ENCODE data around the gene BACE1. TPM values are rescaled to one million over a fixed set of nuclear protein-coding genes. Genes with fewer than 3 reads are reported as not detected.

The BACE1 gene
- total RNA-seq, 1 experiment from 2014 or later, result 9.6 TPM

DNA sequence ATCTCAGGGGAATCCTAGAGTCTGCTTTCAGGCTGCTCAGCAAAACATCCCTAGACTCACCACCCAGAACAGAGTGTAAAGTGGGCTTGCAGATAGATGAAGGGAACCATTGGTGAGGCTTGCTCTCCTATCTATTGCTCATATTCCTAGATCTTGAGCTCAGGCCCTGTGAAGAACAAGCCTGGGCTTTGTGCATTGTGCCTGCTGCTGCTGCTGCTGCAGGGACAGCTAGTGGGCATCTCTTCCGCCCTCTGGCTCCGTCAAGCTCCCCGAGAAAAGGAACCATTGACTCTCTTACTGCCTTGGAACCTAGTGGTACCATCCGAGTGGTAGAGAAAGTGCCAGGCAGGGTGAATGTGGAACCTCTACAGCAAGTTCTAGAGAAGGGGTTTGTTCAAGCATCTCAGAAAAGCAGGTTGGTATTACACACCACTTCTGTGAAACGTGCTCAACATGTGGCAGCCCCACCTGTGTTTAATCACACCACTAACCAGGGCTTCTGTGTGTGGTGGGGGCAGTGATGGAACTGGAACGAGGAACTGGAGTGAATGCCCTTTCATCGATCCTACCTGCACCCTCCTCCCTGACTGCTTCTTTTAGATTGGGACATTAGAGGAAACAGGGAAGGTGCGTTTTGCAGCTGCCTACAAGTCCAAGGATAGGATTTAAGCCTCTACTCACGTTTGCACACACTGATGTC, 20.5 kb downstream of the BACE1 start:
- Mint-ChIP-seq H3K9me3 (ENCODE audit: low read depth, unreplicated experiment) (no peaks in the 10 kb centered on the region), H3K4me1 (ENCODE audit: low read depth, unreplicated experiment) (peaks cover 15% of the 10 kb centered on the region), H3K4me3 (ENCODE audit: low read depth, unreplicated experiment) (no peak overlapping the region), H3K36me3 (ENCODE audit: insufficient read depth, unreplicated experiment) (peaks cover 9% of the 10 kb centered on the region), H3K27me3 (ENCODE audit: unreplicated experiment) (peaks cover 4% of the 10 kb centered on the region), H3K27ac (ENCODE audit: unreplicated experiment) (no peak overlapping the region)
- no peak for TF ChIP-seq CTCF (IDR thresholded peaks at IDR 0.05; ENCODE audit: unreplicated experiment)
- no peak for DNase-seq
- no TSS peak for BruUV-seq (replicated peaks)
- CTCF ChIA-PET, result interaction anchor here (0.7 kb wide), 1 partner anchor 8 kb away, joined by 3 read pairs; no protein-coding TSS in a partner anchor
- intact Hi-C loops (cut with micrococcal nuclease; ENCODE audit: unreplicated experiment), result no loop called here

- intact Hi-C loops (cut with micrococcal nuclease; ENCODE audit: unreplicated experiment), result no loop called here
- H3K36me3 Mint-ChIP-seq (ENCODE audit: insufficient read depth, unreplicated experiment), result peaks cover 5% of the 10 kb centered on the region
- H3K9me3 Mint-ChIP-seq (ENCODE audit: low read depth, unreplicated experiment), result no peaks in the 10 kb centered on the region
- no peak overlapping the region for H3K4me3 Mint-ChIP-seq (ENCODE audit: low read depth, unreplicated experiment)
- no peaks in the 10 kb centered on the region for H3K4me1 Mint-ChIP-seq (ENCODE audit: low read depth, unreplicated experiment)
- no peaks in the 10 kb centered on the region for H3K27me3 Mint-ChIP-seq (ENCODE audit: unreplicated experiment)
- CTCF ChIA-PET, result no interaction called here
- DNase-seq, result no peak
- no peak for TF ChIP-seq CTCF (IDR thresholded peaks at IDR 0.05; ENCODE audit: unreplicated experiment)
- BruUV-seq (replicated peaks), result no TSS peak
- H3K27ac Mint-ChIP-seq (ENCODE audit: unreplicated experiment), result no peak overlapping the region
Observed at GRCh38 chr11:117292616-117293015, 23.4 kb downstream of the BACE1 start.

DNA sequence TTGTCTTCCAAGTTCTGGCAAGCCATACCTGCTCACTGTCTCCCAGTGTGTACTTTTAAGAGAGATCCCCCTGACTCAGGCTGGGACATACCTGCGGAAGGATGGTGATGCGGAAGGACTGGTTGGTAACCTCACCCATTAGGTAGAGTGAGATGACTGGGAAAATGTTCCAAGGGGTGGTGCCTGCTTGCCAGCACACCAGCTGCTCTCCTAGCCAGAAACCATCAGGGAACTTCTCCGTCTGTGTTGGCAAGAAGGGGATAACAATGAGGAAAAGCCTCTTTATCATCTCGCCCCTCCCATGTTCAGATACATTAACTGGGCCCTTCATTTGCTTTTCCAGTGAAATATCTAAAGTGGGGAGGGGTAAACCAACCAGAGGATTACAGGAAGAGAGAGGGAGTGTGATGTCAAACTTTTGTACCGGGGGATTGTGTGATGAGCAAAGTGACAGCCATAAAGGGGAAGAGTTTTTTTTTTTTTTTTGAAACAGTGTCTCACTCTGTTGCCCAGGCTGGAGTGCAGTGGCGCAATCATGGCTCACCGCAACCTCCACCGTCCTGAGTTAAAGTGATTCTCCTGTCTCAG, 25.2 kb downstream of the BACE1 start, which contains the start of gene BACE1-AS:
Gene BACE1-AS (plus strand): TSS at position 538 of the 588 bp plus-strand sequence.
- intact Hi-C loops (cut with micrococcal nuclease; ENCODE audit: unreplicated experiment), result no loop called here
- CTCF ChIA-PET, result no interaction called here
- Mint-ChIP-seq H3K27me3 (ENCODE audit: unreplicated experiment) (no peaks in the 10 kb centered on the region), H3K4me3 (ENCODE audit: low read depth, unreplicated experiment) (no peak within 1 kb of the TSS), H3K36me3 (ENCODE audit: insufficient read depth, unreplicated experiment) (peaks cover 5% of the 10 kb centered on the region), H3K9me3 (ENCODE audit: low read depth, unreplicated experiment) (no peaks in the 10 kb centered on the region), H3K4me1 (ENCODE audit: low read depth, unreplicated experiment) (no peaks in the 10 kb centered on the region), H3K27ac (ENCODE audit: unreplicated experiment) (no peak within 1 kb of the TSS)
- no TSS peak for BruUV-seq (replicated peaks)
- no peak for DNase-seq
- no peak for TF ChIP-seq CTCF (IDR thresholded peaks at IDR 0.05; ENCODE audit: unreplicated experiment)

DNA sequence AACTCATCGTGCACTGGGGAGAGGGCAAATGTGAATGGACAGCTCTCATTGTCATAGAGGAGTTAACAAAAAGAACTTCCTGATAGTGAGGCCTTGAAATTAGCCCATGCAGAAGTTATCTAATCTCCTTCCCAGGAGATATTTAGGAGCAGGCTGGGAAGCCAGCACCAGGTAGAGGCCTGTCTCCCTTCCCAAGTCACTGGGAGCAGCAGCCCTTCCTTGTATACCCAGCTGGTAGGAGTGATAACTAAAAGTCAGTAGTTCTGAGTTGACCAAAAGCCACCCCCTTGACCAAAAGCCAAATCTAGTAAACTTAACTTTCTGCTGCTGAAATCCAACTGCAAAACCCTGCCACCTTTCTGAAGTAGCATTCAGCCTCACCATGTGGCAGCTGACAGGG, 26.3 kb downstream of the BACE1 start:
- Mint-ChIP-seq H3K9me3 (ENCODE audit: low read depth, unreplicated experiment) (no peaks in the 10 kb centered on the region), H3K36me3 (ENCODE audit: insufficient read depth, unreplicated experiment) (peaks cover 5% of the 10 kb centered on the region), H3K4me1 (ENCODE audit: low read depth, unreplicated experiment) (no peaks in the 10 kb centered on the region), H3K27me3 (ENCODE audit: unreplicated experiment) (no peaks in the 10 kb centered on the region), H3K27ac (ENCODE audit: unreplicated experiment) (no peak overlapping the region), H3K4me3 (ENCODE audit: low read depth, unreplicated experiment) (no peak overlapping the region)
- intact Hi-C loops (cut with micrococcal nuclease; ENCODE audit: unreplicated experiment), result no loop called here
- CTCF ChIA-PET, result interaction anchor here (0.5 kb wide), 1 partner anchor 41 kb away, joined by 5 read pairs; no protein-coding TSS in a partner anchor
- no peak for TF ChIP-seq CTCF (IDR thresholded peaks at IDR 0.05; ENCODE audit: unreplicated experiment)
- no TSS peak for BruUV-seq (replicated peaks)
- no peak for DNase-seq

All from Calu3 (cell line).